ENCODE measurements around the gene POTEB2.
"Not testable (repeated sequence)": the region's sequence is repeated elsewhere in the genome, so short reads cannot be mapped to it uniquely, and the experiment has no call there.

DNA sequence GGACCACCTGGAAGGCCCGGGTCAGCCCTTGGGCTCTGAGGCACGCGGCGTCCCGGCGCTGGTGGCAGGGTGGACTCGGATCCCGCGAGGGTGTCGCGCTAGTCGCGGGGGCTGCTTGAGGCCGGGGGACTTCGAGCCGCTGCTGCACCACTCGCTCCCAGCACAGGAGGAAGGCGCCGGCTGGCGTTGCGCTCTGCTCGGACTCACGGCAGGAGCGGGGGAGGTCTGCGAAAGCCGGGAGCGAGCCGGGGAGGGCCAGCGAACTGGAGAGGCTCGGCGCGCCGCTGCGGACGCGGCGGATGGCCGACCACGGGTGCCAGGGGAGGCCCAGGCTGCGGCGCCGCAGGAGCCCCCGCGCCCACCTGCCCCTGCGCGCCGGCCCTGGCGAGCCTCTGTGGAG is 12.3 kb upstream of the POTEB2 start:
- TF ChIP-seq, protein P1, sequence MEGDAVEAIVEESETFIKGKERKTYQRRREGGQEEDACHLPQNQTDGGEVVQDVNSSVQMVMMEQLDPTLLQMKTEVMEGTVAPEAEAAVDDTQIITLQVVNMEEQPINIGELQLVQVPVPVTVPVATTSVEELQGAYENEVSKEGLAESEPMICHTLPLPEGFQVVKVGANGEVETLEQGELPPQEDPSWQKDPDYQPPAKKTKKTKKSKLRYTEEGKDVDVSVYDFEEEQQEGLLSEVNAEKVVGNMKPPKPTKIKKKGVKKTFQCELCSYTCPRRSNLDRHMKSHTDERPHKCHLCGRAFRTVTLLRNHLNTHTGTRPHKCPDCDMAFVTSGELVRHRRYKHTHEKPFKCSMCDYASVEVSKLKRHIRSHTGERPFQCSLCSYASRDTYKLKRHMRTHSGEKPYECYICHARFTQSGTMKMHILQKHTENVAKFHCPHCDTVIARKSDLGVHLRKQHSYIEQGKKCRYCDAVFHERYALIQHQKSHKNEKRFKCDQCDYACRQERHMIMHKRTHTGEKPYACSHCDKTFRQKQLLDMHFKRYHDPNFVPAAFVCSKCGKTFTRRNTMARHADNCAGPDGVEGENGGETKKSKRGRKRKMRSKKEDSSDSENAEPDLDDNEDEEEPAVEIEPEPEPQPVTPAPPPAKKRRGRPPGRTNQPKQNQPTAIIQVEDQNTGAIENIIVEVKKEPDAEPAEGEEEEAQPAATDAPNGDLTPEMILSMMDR (IDR thresholded peaks at IDR 0.05), result not testable (repeated sequence)
- TF ChIP-seq POLR2A (IDR thresholded peaks at IDR 0.05), result not testable (repeated sequence)
